ENCODE measurements around the gene PRTG.
"Not testable (repeated sequence)": the region's sequence is repeated elsewhere in the genome, so short reads cannot be mapped to it uniquely, and the experiment has no call there.

PRTG gene

GRCh38 chr15:55698653-55699052 lies 44.3 kb downstream of the PRTG start:
- no peak for DNase-seq

GRCh38 chr15:55696221-55696620 lies 46.7 kb downstream of the PRTG start:
- no peak for DNase-seq

- DNase-seq, result peak; percentile 52
These were observed 47.5 kb downstream of the PRTG start for GRCh38 chr15:55695432-55695831.

GRCh38 chr15:55694652-55695150 lies 48.3 kb downstream of the PRTG start:
- no peak for DNase-seq

- not testable (repeated sequence) for DNase-seq
These were observed 49.8 kb downstream of the PRTG start for GRCh38 chr15:55693116-55693515.

- DNase-seq, result no peak
These were observed 55.2 kb downstream of the PRTG start for GRCh38 chr15:55687792-55688191.

- DNase-seq, result no peak
These were observed 57.7 kb downstream of the PRTG start for GRCh38 chr15:55685286-55685685.

- no peak for DNase-seq
These were observed 59.6 kb downstream of the PRTG start for GRCh38 chr15:55683376-55683775.

GRCh38 chr15:55681631-55682030 lies 61.3 kb downstream of the PRTG start:
- no peak for DNase-seq

- no peak for DNase-seq
These were observed 66.4 kb downstream of the PRTG start for GRCh38 chr15:55676507-55676906.

GRCh38 chr15:55673287-55673686 lies 69.7 kb downstream of the PRTG start:
- DNase-seq, result no peak

GRCh38 chr15:55669270-55669669 lies 73.7 kb downstream of the PRTG start:
- DNase-seq, result no peak

- no peak for DNase-seq
These were observed 77.2 kb downstream of the PRTG start for GRCh38 chr15:55665605-55666227.

GRCh38 chr15:55661428-55661827 lies 81.5 kb downstream of the PRTG start:
- no peak for DNase-seq

- DNase-seq, result no peak
These were observed 82.8 kb downstream of the PRTG start for GRCh38 chr15:55660153-55660552.

- DNase-seq, result no peak
These were observed 83.5 kb downstream of the PRTG start for GRCh38 chr15:55659481-55659880.

- no peak for DNase-seq
These were observed 84.1 kb downstream of the PRTG start for GRCh38 chr15:55658886-55659285.

GRCh38 chr15:55654561-55655031 lies 88.4 kb downstream of the PRTG start:
- DNase-seq, result no peak

- no peak for DNase-seq
These were observed 90.0 kb downstream of the PRTG start for GRCh38 chr15:55652909-55653495.

GRCh38 chr15:55652359-55652758 lies 90.6 kb downstream of the PRTG start:
- DNase-seq, result no peak

GRCh38 chr15:55649058-55649423 lies 93.9 kb downstream of the PRTG start:
- no peak for DNase-seq

GRCh38 chr15:55638764-55639163 lies 104.2 kb downstream of the PRTG start:
- no peak for DNase-seq

- DNase-seq, result no peak
These were observed 105.9 kb downstream of the PRTG start for GRCh38 chr15:55637086-55637485.

- DNase-seq, result no peak
These were observed 109.2 kb downstream of the PRTG start for GRCh38 chr15:55633731-55634130.

GRCh38 chr15:55632434-55632833 lies 110.5 kb downstream of the PRTG start:
- no peak for DNase-seq

Data from left hindlimb (tissue), 1 donor.